DOHH2 (cell line): ENCODE results near the gene EXOSC9.

Source experiments
- H3F3A ChIP-seq: fragments of 200-600 bp; sonication (generic), shearing (Covaris generic); 2 replicates; pipeline ENCODE4 v1.6.0; 2016; ENCODE audit warnings: antibody characterized with exemption, mild to moderate bottlenecking; ENCODE audit not compliant: control insufficient read depth, insufficient read depth
- H3K27ac ChIP-seq: fragments of 200-600 bp; sonication (generic); 2 replicates; pipeline ENCODE4 v1.5.1; 2014; ENCODE audit warnings: low read depth, mild to moderate bottlenecking, low read length, moderate library complexity
- H3K27me3 ChIP-seq: fragments of 200-600 bp; sonication (generic); 2 replicates; pipeline ENCODE4 v1.6.1; 2014; ENCODE audit warnings: mild to moderate bottlenecking, low read length, mixed read lengths; ENCODE audit not compliant: control insufficient read depth
- H3K36me3 ChIP-seq: fragments of 200-600 bp; sonication (generic); 2 replicates; pipeline ENCODE4 v1.6.1; 2014; ENCODE audit warnings: mild to moderate bottlenecking, low read length, moderate library complexity, mixed read lengths; ENCODE audit not compliant: control insufficient read depth
- H3K4me1 ChIP-seq: fragments of 200-600 bp; sonication (generic); 2 replicates; pipeline ENCODE4 v1.6.1; 2014; ENCODE audit warnings: mild to moderate bottlenecking, low read length, mixed read lengths; ENCODE audit not compliant: control insufficient read depth
- H3K4me2 ChIP-seq: fragments of 200-600 bp; sonication (generic); 2 replicates; pipeline ENCODE4 v1.6.0; 2014; ENCODE audit warnings: mild to moderate bottlenecking, low read length, moderate library complexity
- H3K4me3 ChIP-seq: fragments of 200-600 bp; sonication (generic); 2 replicates; pipeline ENCODE4 v1.5.1; 2014; ENCODE audit warnings: mild to moderate bottlenecking, low read length, mixed read lengths
- H3K79me2 ChIP-seq: fragments of 200-600 bp; sonication (generic); 2 replicates; pipeline ENCODE4 v1.6.1; 2014; ENCODE audit warnings: mild to moderate bottlenecking, low read length, mixed read lengths; ENCODE audit not compliant: control insufficient read depth
- H3K9me2 ChIP-seq: fragments of 200-600 bp; sonication (generic); replicated peaks from 2 replicates; pipeline ENCODE4 v1.6.1; 2014; ENCODE audit warnings: mild to moderate bottlenecking, low read length, mixed read lengths; ENCODE audit not compliant: control insufficient read depth
- H3K9me3 ChIP-seq: fragments of 200-600 bp; sonication (generic); 2 replicates; pipeline ENCODE4 v1.6.1; 2014; ENCODE audit warnings: antibody characterized with exemption, low read length, mixed read lengths; ENCODE audit not compliant: control insufficient read depth, insufficient read depth
- H4K20me1 ChIP-seq: fragments of 200-600 bp; sonication (generic); 2 replicates; pipeline ENCODE4 v1.6.0; 2014; ENCODE audit warnings: low read depth, mild to moderate bottlenecking, antibody characterized with exemption, low read length, moderate library complexity; ENCODE audit not compliant: control insufficient read depth, insufficient read depth
- CTCF ChIP-seq: fragments of 200-600 bp; sonication (generic); IDR thresholded peaks from one replicate; pipeline ENCODE4 v1.5.1; 2014; ENCODE audit warnings: antibody characterized with exemption, mild to moderate bottlenecking, low read depth, low read length; ENCODE audit not compliant: poor library complexity, severe bottlenecking
- EZH2phosphoT487 ChIP-seq: fragments of 200-600 bp; sonication (generic); IDR thresholded peaks from 2 replicates; pipeline ENCODE4 v1.6.1; 2017; ENCODE audit warnings: borderline replicate concordance, mild to moderate bottlenecking, antibody characterized with exemption, low read length, moderate library complexity, mixed read lengths

EXOSC9 gene

GRCh38 chr4:121788896-121789295, 12.2 kb upstream of the EXOSC9 start:
- no peak overlapping the region for H3K4me2 ChIP-seq
- TF ChIP-seq CTCF, result no peak
- no peak for TF ChIP-seq EZH2phosphoT487
- H3K27me3 ChIP-seq, result peaks cover 12% of the 10 kb centered on the region
- no peaks in the 10 kb centered on the region for H3F3A ChIP-seq
- no peaks in the 10 kb centered on the region for H4K20me1 ChIP-seq
- H3K4me1 ChIP-seq, result no peaks in the 10 kb centered on the region
- H3K4me3 ChIP-seq, result no peak overlapping the region
- no peaks in the 10 kb centered on the region for H3K9me3 ChIP-seq
- no peaks in the 10 kb centered on the region for H3K9me2 ChIP-seq
- H3K27ac ChIP-seq, result no peak overlapping the region
- H3K79me2 ChIP-seq, result no peaks in the 10 kb centered on the region
- no peaks in the 10 kb centered on the region for H3K36me3 ChIP-seq

DNA sequence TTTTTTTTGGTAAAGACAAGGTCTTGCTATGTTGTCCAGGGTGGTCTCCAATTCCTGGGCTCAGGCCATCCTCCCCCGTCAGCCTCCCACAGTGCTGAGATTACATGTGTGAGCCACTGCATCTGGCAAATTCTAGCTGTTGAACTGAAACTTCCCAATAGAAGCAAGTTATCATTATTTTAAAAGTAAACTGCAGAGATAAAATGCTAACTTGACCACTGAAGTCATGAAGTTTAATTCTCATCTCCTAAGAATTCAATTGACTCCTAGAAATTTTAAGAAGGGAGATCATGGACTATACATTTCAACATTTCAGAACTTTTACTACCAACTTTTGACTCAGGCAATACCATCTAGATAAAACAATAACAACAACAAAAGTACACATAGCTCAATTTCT, 11.7 kb upstream of the EXOSC9 start:
- Histone ChIP-seq H3K79me2 (no peaks in the 10 kb centered on the region), H4K20me1 (no peaks in the 10 kb centered on the region), H3K36me3 (no peaks in the 10 kb centered on the region), H3F3A (no peaks in the 10 kb centered on the region), H3K4me1 (no peaks in the 10 kb centered on the region), H3K4me3 (no peak overlapping the region), H3K9me3 (no peaks in the 10 kb centered on the region), H3K27ac (no peak overlapping the region), H3K27me3 (peaks cover 12% of the 10 kb centered on the region), H3K4me2 (no peak overlapping the region), H3K9me2 (no peaks in the 10 kb centered on the region)
- TF ChIP-seq EZH2phosphoT487 (no peak), CTCF (no peak)

DNA sequence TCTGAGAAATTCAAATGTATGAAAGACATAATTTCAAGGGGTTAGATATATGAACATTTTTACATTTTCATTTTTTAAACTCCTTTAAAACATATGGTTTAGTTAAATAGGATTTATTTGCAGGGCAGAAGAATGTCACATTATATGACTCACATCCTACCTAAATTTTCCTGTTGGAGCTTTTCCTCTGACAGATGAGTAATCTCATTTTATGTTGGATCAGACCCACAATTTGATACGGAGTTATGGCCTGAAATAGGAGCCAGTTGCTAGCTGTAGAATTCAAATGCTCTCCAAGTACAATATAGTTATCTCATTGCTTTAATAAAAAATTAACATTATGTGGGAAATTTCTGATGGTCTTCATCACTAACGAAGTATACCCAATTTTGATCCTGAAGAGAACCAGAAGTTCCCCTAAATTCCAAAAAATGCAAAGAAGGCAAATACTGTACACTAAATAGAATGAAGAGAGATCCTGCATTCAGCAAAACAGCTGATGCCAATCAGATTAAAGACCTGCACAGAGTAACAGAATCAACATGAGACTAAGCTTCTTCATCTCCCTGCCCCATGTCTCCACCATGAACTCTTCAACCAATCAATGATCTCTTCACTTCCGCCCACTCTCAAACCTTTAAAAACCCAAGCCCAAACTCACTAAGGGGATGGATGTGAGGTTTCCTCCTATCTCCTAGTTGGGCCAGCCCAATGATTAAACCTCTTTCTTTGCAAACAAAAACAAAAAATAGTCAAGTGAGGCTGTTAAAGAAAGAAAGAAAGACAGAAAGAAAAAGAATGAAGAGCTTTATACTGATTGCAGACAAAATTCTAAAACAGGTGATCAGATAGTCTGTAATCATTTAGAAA, 10.9 kb upstream of the EXOSC9 start:
- no peaks in the 10 kb centered on the region for H3F3A ChIP-seq
- H3K27me3 ChIP-seq, result peaks cover 12% of the 10 kb centered on the region
- H3K79me2 ChIP-seq, result no peaks in the 10 kb centered on the region
- no peak overlapping the region for H3K27ac ChIP-seq
- no peak overlapping the region for H3K4me3 ChIP-seq
- TF ChIP-seq CTCF (no peak), EZH2phosphoT487 (no peak)
- H3K4me1 ChIP-seq, result no peaks in the 10 kb centered on the region
- no peaks in the 10 kb centered on the region for H4K20me1 ChIP-seq
- no peaks in the 10 kb centered on the region for H3K9me2 ChIP-seq
- H3K36me3 ChIP-seq, result no peaks in the 10 kb centered on the region
- H3K9me3 ChIP-seq, result no peaks in the 10 kb centered on the region
- H3K4me2 ChIP-seq, result no peak overlapping the region
